IMR-90 (cell line): ENCODE measurements around the gene RAPGEF1. TPM values are rescaled to one million over a fixed set of nuclear protein-coding genes. Genes with fewer than 3 reads are reported as not detected.
A peak's percentile ranks its signal among the peaks of the same experiment; 100 is the strongest.

ENCODE experiments used
- ATAC-seq: fragments of 200-7000 bp; cut with Tn5 transposase; 2 replicates; pipeline ENCODE4 v1.9.1; 2020; ENCODE audit warnings: low read depth, mild to moderate bottlenecking, moderate library complexity
- BruUV-seq: library from RNA; stranded (reverse); fragments of 400-500 nt; replicated peaks from 2 replicates; lab custom pipeline; 2021; lab: Mats Ljungman, UMichigan
- CTCF ChIA-PET: fragments of 300-600 bp; formaldehyde crosslinking; extraction: SDS; loops from one replicate; lab custom pipeline; 2021; ENCODE audit warnings: antibody characterized with exemption; lab: Yijun Ruan, JAX
- POLR2A ChIA-PET: fragments of 300-600 bp; sonication (Branson Sonifier 250); formaldehyde crosslinking; loops from one replicate; lab custom pipeline; 2022; ENCODE audit warnings: antibody characterized with exemption; ENCODE audit not compliant: unreplicated experiment; lab: Charles Lee
- DNase-seq: peaks from one replicate; pipeline ENCODE4 v3.0.0; 2013
- H2AFZ ChIP-seq: replicated peaks from 2 replicates; pipeline ENCODE3; 2013; ENCODE audit warnings: low read length, mild to moderate bottlenecking; ENCODE audit not compliant: poor library complexity
- H2AK5ac ChIP-seq: 2 replicates; pipeline ENCODE4 v1.6.1; 2013; ENCODE audit warnings: low read depth, low read length, inconsistent platforms
- H2AK9ac ChIP-seq: replicated peaks from 2 replicates; pipeline ENCODE3; 2013; ENCODE audit warnings: mild to moderate bottlenecking, low read depth, low read length, moderate library complexity; ENCODE audit not compliant: poor library complexity
- H2BK120ac ChIP-seq: 2 replicates; pipeline ENCODE4 v1.6.1; 2013; ENCODE audit warnings: low read depth, low read length, inconsistent platforms
- H2BK15ac ChIP-seq: 3 replicates; pipeline ENCODE4 v1.6.1; 2013; ENCODE audit warnings: low read depth, low read length, inconsistent platforms
- H2BK20ac ChIP-seq: 2 replicates; pipeline ENCODE4 v1.6.1; 2013; ENCODE audit warnings: low read depth, mild to moderate bottlenecking, inconsistent platforms, low read length, moderate library complexity
- H2BK5ac ChIP-seq: 2 replicates; pipeline ENCODE4 v1.6.1; 2013; ENCODE audit warnings: mild to moderate bottlenecking, low read depth, low read length, inconsistent platforms; ENCODE audit not compliant: poor library complexity, severe bottlenecking
- H3K14ac ChIP-seq: replicated peaks from 2 replicates; pipeline ENCODE4 v1.6.1; 2013; ENCODE audit warnings: low read depth, low read length, inconsistent platforms
- H3K18ac ChIP-seq: 2 replicates; pipeline ENCODE4 v1.6.1; 2013; ENCODE audit warnings: low read depth, low read length, control low read depth
- H3K23ac ChIP-seq: 2 replicates; pipeline ENCODE4 v1.6.1; 2013; ENCODE audit warnings: low read depth, low read length, inconsistent platforms
- H3K27ac ChIP-seq: 2 replicates; pipeline ENCODE4 v1.5.1; 2013; ENCODE audit warnings: mild to moderate bottlenecking, control low read depth, low read length; ENCODE audit not compliant: insufficient read depth
- H3K27me3 ChIP-seq: 2 replicates; pipeline ENCODE4 v1.6.1; 2013; ENCODE audit warnings: low read length; ENCODE audit not compliant: control insufficient read depth, insufficient read depth
- H3K36me3 ChIP-seq: 2 replicates; pipeline ENCODE4 v1.6.1; 2013; ENCODE audit warnings: low read length, mixed read lengths; ENCODE audit not compliant: control insufficient read depth, insufficient read depth
- H3K4ac ChIP-seq: 2 replicates; pipeline ENCODE4 v1.6.1; 2013; ENCODE audit warnings: low read depth, low read length, inconsistent platforms
- H3K4me1 ChIP-seq: 2 replicates; pipeline ENCODE4 v1.6.1; 2013; ENCODE audit warnings: low read length, mixed read lengths; ENCODE audit not compliant: control insufficient read depth, insufficient read depth
- H3K4me2 ChIP-seq: 2 replicates; pipeline ENCODE4 v1.6.1; 2013; ENCODE audit warnings: low read depth, mild to moderate bottlenecking, control low read depth, low read length, moderate library complexity
- H3K4me3 ChIP-seq: 2 replicates; pipeline ENCODE4 v1.5.1; 2013; ENCODE audit warnings: low read depth, mild to moderate bottlenecking, control low read depth, low read length, moderate library complexity; ENCODE audit not compliant: insufficient read depth
- H3K56ac ChIP-seq: 2 replicates; pipeline ENCODE4 v1.6.1; 2013; ENCODE audit warnings: low read length, inconsistent platforms; ENCODE audit not compliant: insufficient read depth; ENCODE audit errors: extremely low read depth
- H3K79me1 ChIP-seq, 2 experiments: 2 replicates each; pipeline ENCODE4 v1.6.1; 2013; ENCODE audit warnings: low read length in 2 of 2, inconsistent platforms in 1 of 2, low read depth in 1 of 2
- H3K9ac ChIP-seq: 2 replicates; pipeline ENCODE4 v1.6.1; 2013; ENCODE audit warnings: low read depth, low read length, control low read depth
- H3K9me1 ChIP-seq: 2 replicates; pipeline ENCODE4 v1.6.1; 2013; ENCODE audit warnings: low read length, inconsistent platforms; ENCODE audit not compliant: insufficient read depth
- H3K9me3 ChIP-seq: 2 replicates; pipeline ENCODE4 v1.6.1; 2013; ENCODE audit warnings: low read length; ENCODE audit not compliant: control insufficient read depth, insufficient read depth
- H4K20me1 ChIP-seq: 2 replicates; pipeline ENCODE4 v1.6.1; 2013; ENCODE audit warnings: low read length, inconsistent platforms; ENCODE audit not compliant: insufficient read depth
- H4K5ac ChIP-seq: 2 replicates; pipeline ENCODE4 v1.6.1; 2013; ENCODE audit warnings: mild to moderate bottlenecking, low read depth, low read length, control low read depth
- H4K8ac ChIP-seq, 2 experiments: 2 replicates each; pipeline ENCODE4 v1.6.1; 2013; ENCODE audit warnings: low read depth in 2 of 2, low read length in 2 of 2, control low read depth in 1 of 2, inconsistent platforms in 1 of 2
- H4K91ac ChIP-seq: 2 replicates; pipeline ENCODE4 v1.6.1; 2013; ENCODE audit warnings: low read depth, low read length, inconsistent platforms; ENCODE audit not compliant: insufficient read depth
- CEBPB ChIP-seq: IDR thresholded peaks from 2 replicates; pipeline ENCODE4 v1.6.1; 2012; ENCODE audit warnings: low read depth, low read length, improper control_type of control experiment
- CHD1 ChIP-seq: IDR thresholded peaks from 2 replicates; pipeline ENCODE4 v1.6.1; 2012; ENCODE audit warnings: low read depth, low read length, improper control_type of control experiment
- FOS ChIP-seq: fragments of 150-350 bp; IDR thresholded peaks from 2 replicates; pipeline ENCODE4 v1.6.1; 2016; ENCODE audit warnings: low read depth, low read length
- MAFK ChIP-seq: IDR thresholded peaks from 2 replicates; pipeline ENCODE4 v1.6.1; 2012; ENCODE audit warnings: low read depth, low read length, improper control_type of control experiment
- MAZ ChIP-seq: IDR thresholded peaks from 2 replicates; pipeline ENCODE4 v1.6.1; 2012; ENCODE audit warnings: low read depth, mild to moderate bottlenecking, low read length, improper control_type of control experiment, moderate library complexity, borderline replicate concordance
- NFE2L2 ChIP-seq: fragments of 150-350 bp; IDR thresholded peaks from 2 replicates; pipeline ENCODE4 v1.6.1; 2016; ENCODE audit warnings: low read depth, mild to moderate bottlenecking, low read length
- POLR2A ChIP-seq: IDR thresholded peaks from 2 replicates; pipeline ENCODE4 v1.6.1; 2012; ENCODE audit warnings: mild to moderate bottlenecking, low read depth, low read length
- RFX5 ChIP-seq: IDR thresholded peaks from 2 replicates; pipeline ENCODE4 v1.8.0; 2012; ENCODE audit warnings: low read depth, mild to moderate bottlenecking, low read length, moderate library complexity
- WGBS, 2 experiments: methylation state at CpG; one replicate each; pipeline versions ENCODE4 v1.1.5 to v1.1.7; 2013; ENCODE audit warnings: missing lambda C conversion rate in 2 of 2; ENCODE audit not compliant: insufficient read length in 1 of 2; ENCODE audit errors: extremely low coverage in 2 of 2; 5-methylcytosine and 5-hydroxymethylcytosine counted together
- dilution Hi-C: fragments of 300-500 bp; cut with HindIII; formaldehyde crosslinking; loops from one replicate; pipeline ENCODE4 v1.14.3; 2018; ENCODE audit warnings: low sequenced_read_pairs; ENCODE audit not compliant: unreplicated experiment
- in situ Hi-C: fragments of 300-500 bp; cut with MboI; formaldehyde crosslinking; loops from 3 replicates; pipeline ENCODE4 v1.14.3; 2019; ENCODE audit warnings: low sequenced_read_pairs, inconsistent platforms, mixed read lengths
- intact Hi-C: fragments of 100-400 bp; cut with micrococcal nuclease; formaldehyde crosslinking; loops from 2 replicates; pipeline ENCODE4 v1.10.0; 2022
- polyA plus RNA-seq, 3 experiments: library from polyadenylated mRNA; depleted of rRNA; stranded (reverse); fragments of >200 nt; gene quantifications; 2 replicates each; pipeline ENCODE4 v1.2.3, GENCODE V29; 2012; ENCODE audit warnings: low replicate concordance in 1 of 3
- total RNA-seq: library from RNA; depleted of rRNA; stranded (reverse); fragments of >200 nt; gene quantifications from 2 replicates; pipeline ENCODE4 v1.2.3, GENCODE V29; 2012
- TF ChIP-seq, protein P1 (sequence below): fragments of 150-350 bp; IDR thresholded peaks from 2 replicates; pipeline ENCODE4 v1.6.1; 2017; ENCODE audit warnings: mild to moderate bottlenecking, antibody characterized with exemption, low read length, low read depth
- TF ChIP-seq, protein P2 (sequence below): fragments of 150-350 bp; IDR thresholded peaks from 2 replicates; pipeline ENCODE4 v1.6.1; 2016; ENCODE audit warnings: low read depth, mild to moderate bottlenecking, low read length, moderate library complexity, borderline replicate concordance

The RAPGEF1 gene
- total and polyA plus RNA-seq, 2 of the 4 experiments (the other 2 are of a cell fraction), result 13.1 to 22.3 TPM

GRCh38 chr9:131596430-131596743 is 143.5 kb downstream of the RAPGEF1 start:
- H3K56ac ChIP-seq, result no peak overlapping the region
- in situ Hi-C loops (loop anchor here (25.0 kb wide), 1 partner anchor 666 kb away; no protein-coding TSS in a partner anchor), intact Hi-C loops (no loop called here), dilution Hi-C loops (no loop called here)
- H3K36me3 ChIP-seq, result peaks cover 39% of the 10 kb centered on the region
- H3K79me1 ChIP-seq, result no peaks in the 10 kb centered on the region
- no peak overlapping the region for H3K18ac ChIP-seq
- POLR2A ChIA-PET, result no interaction called here
- BruUV-seq, result no TSS peak
- ATAC-seq (no peak), DNase-seq (no peak)
- 100% methylated on average over 2 of the region's 4 CpGs; no CpG with 5 or more reads in 1 of the 2 experiments for WGBS, 2 experiments
- no peak overlapping the region for H2BK20ac ChIP-seq
- H2BK15ac ChIP-seq, result no peak overlapping the region
- no peak overlapping the region for H3K4ac ChIP-seq
- no peak overlapping the region for H3K27ac ChIP-seq
- no peaks in the 10 kb centered on the region; the same call in 1 of the 2 replicates for H4K20me1 ChIP-seq
- H2BK5ac ChIP-seq, result no peak overlapping the region
- H3K14ac ChIP-seq, result no peak overlapping the region
- H2AFZ ChIP-seq, result no peak overlapping the region
- no peak overlapping the region for H3K4me3 ChIP-seq
- H3K27me3 ChIP-seq, result no peaks in the 10 kb centered on the region
- H2AK9ac ChIP-seq, result peak overlapping the region; percentile 37
- TF ChIP-seq MAZ (no peak), CEBPB (no peak), CHD1 (no peak), POLR2A (no peak), NFE2L2 (no peak), MAFK (no peak), RFX5 (no peak), FOS (no peak)
- TF ChIP-seq, protein P1, sequence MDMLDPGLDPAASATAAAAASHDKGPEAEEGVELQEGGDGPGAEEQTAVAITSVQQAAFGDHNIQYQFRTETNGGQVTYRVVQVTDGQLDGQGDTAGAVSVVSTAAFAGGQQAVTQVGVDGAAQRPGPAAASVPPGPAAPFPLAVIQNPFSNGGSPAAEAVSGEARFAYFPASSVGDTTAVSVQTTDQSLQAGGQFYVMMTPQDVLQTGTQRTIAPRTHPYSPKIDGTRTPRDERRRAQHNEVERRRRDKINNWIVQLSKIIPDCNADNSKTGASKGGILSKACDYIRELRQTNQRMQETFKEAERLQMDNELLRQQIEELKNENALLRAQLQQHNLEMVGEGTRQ, result no peak
- TF ChIP-seq, protein P2, sequence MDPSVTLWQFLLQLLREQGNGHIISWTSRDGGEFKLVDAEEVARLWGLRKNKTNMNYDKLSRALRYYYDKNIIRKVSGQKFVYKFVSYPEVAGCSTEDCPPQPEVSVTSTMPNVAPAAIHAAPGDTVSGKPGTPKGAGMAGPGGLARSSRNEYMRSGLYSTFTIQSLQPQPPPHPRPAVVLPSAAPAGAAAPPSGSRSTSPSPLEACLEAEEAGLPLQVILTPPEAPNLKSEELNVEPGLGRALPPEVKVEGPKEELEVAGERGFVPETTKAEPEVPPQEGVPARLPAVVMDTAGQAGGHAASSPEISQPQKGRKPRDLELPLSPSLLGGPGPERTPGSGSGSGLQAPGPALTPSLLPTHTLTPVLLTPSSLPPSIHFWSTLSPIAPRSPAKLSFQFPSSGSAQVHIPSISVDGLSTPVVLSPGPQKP, result no peak
- no peaks in the 10 kb centered on the region for H3K9me3 ChIP-seq
- H4K5ac ChIP-seq, result no peak overlapping the region
- CTCF ChIA-PET, result no interaction called here
- H3K9me1 ChIP-seq, result peaks cover 9% of the 10 kb centered on the region; the same call in 1 of the 2 replicates
- no peak overlapping the region for H2BK120ac ChIP-seq
- no peak overlapping the region for H4K91ac ChIP-seq
- H3K4me1 ChIP-seq, result 0 out of 2 replicates have a peak, but pooled peaks cover 3% of the 10 kb centered on the region
- H3K9ac ChIP-seq, result no peak overlapping the region
- H3K23ac ChIP-seq, result no peak overlapping the region
- no peak overlapping the region for H2AK5ac ChIP-seq
- H3K4me2 ChIP-seq, result no peak overlapping the region
- H4K8ac ChIP-seq, result no peak overlapping the region
